HepG2 (cell line): Measurements from ENCODE around the gene NPBWR2. TPM values are rescaled to one million over a fixed set of nuclear protein-coding genes. Genes with fewer than 3 reads are reported as not detected.

ENCODE experiments used
- BHLHE40 ChIP-seq: IDR thresholded peaks from 2 replicates; pipeline ENCODE4 v1.6.1; 2011; ENCODE audit warnings: low read length, improper control_type of control experiment
- DMTF1 ChIP-seq: sonication (generic); formaldehyde crosslinking; IDR thresholded peaks from 2 replicates; pipeline ENCODE4 v1.4.0; 2020; ENCODE audit warnings: mild to moderate bottlenecking, missing genetic modification reagents
- DZIP1 ChIP-seq: sonication (generic); formaldehyde crosslinking; IDR thresholded peaks from 2 replicates; pipeline ENCODE4 v1.5.0; 2020; ENCODE audit warnings: mild to moderate bottlenecking, missing genetic modification reagents
- HIVEP1 ChIP-seq: sonication (generic); formaldehyde crosslinking; IDR thresholded peaks from 2 replicates; pipeline ENCODE4 v1.4.0; 2020; ENCODE audit warnings: mild to moderate bottlenecking, missing genetic modification reagents
- NFE2L1 ChIP-seq: sonication (generic); formaldehyde crosslinking; IDR thresholded peaks from 2 replicates; pipeline ENCODE4 v1.4.0; 2020; ENCODE audit warnings: missing genetic modification reagents, mild to moderate bottlenecking, borderline replicate concordance
- NFIB ChIP-seq: sonication (generic); formaldehyde crosslinking; IDR thresholded peaks from 2 replicates; pipeline ENCODE4 v1.9.0; 2021; ENCODE audit warnings: missing genetic modification reagents, mild to moderate bottlenecking, borderline replicate concordance
- NR2C2 ChIP-seq: sonication (generic); formaldehyde crosslinking; IDR thresholded peaks from 2 replicates; pipeline ENCODE4 v1.4.0; 2020; ENCODE audit warnings: missing genetic modification reagents, mild to moderate bottlenecking, moderate library complexity, borderline replicate concordance
- SIN3B ChIP-seq: fragments of 150-350 bp; IDR thresholded peaks from 2 replicates; pipeline ENCODE4 v1.6.1; 2014; ENCODE audit warnings: low read length
- TAF15 ChIP-seq: fragments of 200-400 bp; formaldehyde crosslinking; IDR thresholded peaks from one replicate; pipeline ENCODE4 v1.6.1; 2018; ENCODE audit warnings: mild to moderate bottlenecking, low read depth, low read length; ENCODE audit not compliant: poor library complexity, severe bottlenecking
- TBX2 ChIP-seq: sonication (generic); formaldehyde crosslinking; IDR thresholded peaks from 2 replicates; pipeline ENCODE4 v1.5.0; 2020; ENCODE audit warnings: missing genetic modification reagents, mild to moderate bottlenecking, borderline replicate concordance
- XRCC5 ChIP-seq: fragments of 200-400 bp; formaldehyde crosslinking; optimal IDR thresholded peaks from 2 replicates; pipeline ENCODE3; 2017; ENCODE audit warnings: mild to moderate bottlenecking, low read length
- ZNF124 ChIP-seq: sonication (generic); formaldehyde crosslinking; IDR thresholded peaks from 2 replicates; pipeline ENCODE4 v1.4.0; 2020; ENCODE audit warnings: missing genetic modification reagents
- ZNF160 ChIP-seq: sonication (generic); formaldehyde crosslinking; IDR thresholded peaks from 2 replicates; pipeline ENCODE4 v1.8.0; 2022; ENCODE audit warnings: mild to moderate bottlenecking, inconsistent platforms, missing genetic modification reagents
- ZNF225 ChIP-seq: sonication (generic); formaldehyde crosslinking; IDR thresholded peaks from 2 replicates; pipeline ENCODE4 v1.4.0; 2020; ENCODE audit warnings: mild to moderate bottlenecking, missing genetic modification reagents
- ZNF282 ChIP-seq: fragments of 450-650 bp; IDR thresholded peaks from 2 replicates; pipeline ENCODE4 v1.6.1; 2018; ENCODE audit not compliant: partially characterized antibody
- ZNF296 ChIP-seq: sonication (generic); formaldehyde crosslinking; conservative IDR thresholded peaks from 2 replicates; pipeline ENCODE4 v1.5.0; 2020; ENCODE audit warnings: mild to moderate bottlenecking, missing genetic modification reagents
- ZNF326 ChIP-seq: sonication (generic); formaldehyde crosslinking; IDR thresholded peaks from 2 replicates; pipeline ENCODE4 v1.4.0; 2020; ENCODE audit warnings: missing genetic modification reagents, borderline replicate concordance
- ZNF383 ChIP-seq: sonication (generic); formaldehyde crosslinking; IDR thresholded peaks from 2 replicates; pipeline ENCODE4 v1.4.0; 2020; ENCODE audit warnings: missing genetic modification reagents, mild to moderate bottlenecking, borderline replicate concordance
- ZNF44 ChIP-seq: sonication (generic); formaldehyde crosslinking; IDR thresholded peaks from 2 replicates; pipeline ENCODE4 v1.5.1; 2020; ENCODE audit warnings: mild to moderate bottlenecking, missing genetic modification reagents
- ZNF687 ChIP-seq: sonication (generic); formaldehyde crosslinking; IDR thresholded peaks from 2 replicates; pipeline ENCODE4 v1.5.1; 2020; ENCODE audit warnings: mild to moderate bottlenecking, missing genetic modification reagents, moderate library complexity
- ZSCAN22 ChIP-seq: sonication (generic); formaldehyde crosslinking; IDR thresholded peaks from 2 replicates; pipeline ENCODE4 v1.4.0; 2020; ENCODE audit warnings: mild to moderate bottlenecking, missing genetic modification reagents
- polyA plus RNA-seq, 8 experiments: library from polyadenylated mRNA; depleted of rRNA in 3 of 8; stranded (reverse) in 7 of 8; unstranded in 1 of 8; fragments of >200 nt; fragmentation: Illumina TruSeq in 4 of 8; extraction: Trizol in 4 of 8; gene quantifications; 2 replicates each; pipeline versions ENCODE4 v1.2.1 to v1.2.3, GENCODE V29; 2011 to 2016; ENCODE audit warnings: low read depth in 4 of 8, missing spikeins in 1 of 8, mixed read lengths in 1 of 8; ENCODE audit not compliant: insufficient read depth in 1 of 8
- total RNA-seq, 5 experiments: library from RNA; depleted of rRNA; stranded (reverse); fragments of >200 nt; fragmentation: Illumina TruSeq; extraction: Trizol; gene quantifications; 2 replicates each; pipeline ENCODE4 v1.2.3, GENCODE V29; 2016; ENCODE audit warnings: low read depth in 1 of 5

Gene NPBWR2
- total and polyA plus RNA-seq, 2 of the 13 experiments (the other 11 are each of a cell fraction or from before 2014, with no cell fraction given): not detected

GRCh38 chr20:64092258-64093012, 14.9 kb downstream of the NPBWR2 start (continued):
- TF ChIP-seq DZIP1: 0 out of 2 replicates have a peak, but pooled peaks have one; percentile 22
- no peak for TF ChIP-seq SIN3B
- TF ChIP-seq ZNF225: peak; percentile 18; the same call in 1 of the 2 replicates
- no peak for TF ChIP-seq NR2C2 (CRISPR knock-in tag)
- TF ChIP-seq NFE2L1 (CRISPR knock-in tag): peak; percentile 80; the same call in 1 of the 2 replicates
- TF ChIP-seq XRCC5: no peak
- TF ChIP-seq NFIB (CRISPR knock-in tag): peak; percentile 67; the same call in 1 of the 2 replicates
- TF ChIP-seq HIVEP1 (CRISPR knock-in tag): no peak
- no peak for TF ChIP-seq ZSCAN22
- no peak for TF ChIP-seq ZNF44 (CRISPR knock-in tag)
- no peak for TF ChIP-seq ZNF282
- 0 out of 2 replicates have a peak, but pooled peaks have one; percentile 15 for TF ChIP-seq ZNF160
- TF ChIP-seq ZNF296 (CRISPR knock-in tag): 0 out of 2 replicates have a peak, but pooled peaks have one; percentile 27
- TF ChIP-seq TBX2 (CRISPR knock-in tag): peak; percentile 44; the same call in 1 of the 2 replicates
- peak; percentile 65 for TF ChIP-seq BHLHE40
- TF ChIP-seq ZNF326: no peak
- peak; percentile 36; the same call in 1 of the 2 replicates for TF ChIP-seq ZNF687
- no peak for TF ChIP-seq ZNF383 (CRISPR knock-in tag)
- TF ChIP-seq ZNF124 (CRISPR knock-in tag): no peak
- no peak for TF ChIP-seq DMTF1 (CRISPR knock-in tag)
- TF ChIP-seq TAF15: no peak
